ENCODE results near the gene IQCB1. TPM values are rescaled to one million over a fixed set of nuclear protein-coding genes. Genes with fewer than 3 reads are reported as not detected.

Gene IQCB1
- total RNA-seq, 2 experiments from 2014 or later, result 28.4 to 34.0 TPM

DNA sequence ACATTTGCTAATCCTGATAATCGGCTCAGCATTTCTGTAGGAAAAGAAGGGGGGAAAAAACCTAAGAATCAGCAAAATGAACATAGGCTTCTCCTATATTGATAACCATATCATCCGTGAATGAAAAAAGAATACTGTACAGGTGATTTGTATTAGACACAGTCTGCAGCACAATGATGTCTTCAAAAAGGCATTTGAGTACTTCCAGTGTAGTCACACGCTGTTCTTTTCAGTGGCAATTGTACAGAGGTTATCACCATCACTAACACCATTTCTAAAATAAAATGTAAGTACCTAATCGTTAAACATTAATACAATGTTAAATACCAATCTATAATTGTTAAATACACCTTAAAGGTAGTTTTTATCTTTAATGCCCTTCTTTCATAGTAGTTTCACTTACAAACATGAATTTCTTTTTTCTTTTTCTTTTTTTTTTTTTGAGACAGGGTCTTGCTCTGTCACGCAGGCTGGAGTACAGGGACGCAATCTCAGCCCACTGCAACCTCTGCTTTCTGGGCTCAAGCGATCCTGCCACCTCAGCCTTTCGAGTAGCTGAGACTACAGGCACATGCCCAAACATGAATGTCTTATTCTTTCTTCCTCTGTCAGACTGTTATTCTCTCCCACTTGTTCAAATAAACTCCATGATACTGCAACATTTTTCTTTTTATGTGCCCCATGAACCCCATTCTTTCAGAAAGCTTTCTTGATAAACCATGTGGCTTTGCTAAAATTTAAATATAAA, 103.7 kb downstream of the IQCB1 start:
- H3K9me3 Mint-ChIP-seq, result no peaks in the 10 kb centered on the region
- CTCF ChIA-PET, result no interaction called here
- peaks cover 16% of the 10 kb centered on the region for H3K4me1 Mint-ChIP-seq

DNA sequence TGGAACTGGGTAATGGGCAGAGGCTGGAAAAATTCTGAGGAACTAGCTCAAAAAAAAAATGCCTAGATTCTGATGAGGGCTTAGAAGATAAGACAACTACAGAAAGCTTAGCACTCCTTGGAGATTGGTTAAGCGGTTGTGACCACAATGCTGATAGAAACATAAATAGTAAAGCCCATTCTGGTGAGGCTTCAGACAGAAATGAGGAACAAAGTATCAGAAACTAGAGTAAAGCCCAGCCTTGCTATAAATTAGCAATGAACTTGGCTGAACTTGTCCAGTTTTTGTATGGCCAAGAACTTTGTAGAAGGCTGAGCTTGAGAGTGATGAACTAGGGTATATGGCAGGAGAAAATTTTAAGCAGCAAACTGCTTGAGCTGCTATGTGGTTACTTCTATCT, 110.7 kb downstream of the IQCB1 start:
- peak overlapping the region; percentile 58 for H3K27ac Mint-ChIP-seq
- H3K27me3 Mint-ChIP-seq, result no peaks in the 10 kb centered on the region
- peaks cover 3% of the 10 kb centered on the region for H3K9me3 Mint-ChIP-seq
- no peak overlapping the region for H3K4me3 Mint-ChIP-seq
- ChIA-PET POLR2A (interaction anchor here (0.6 kb wide), 1 partner anchor 40 kb away, joined by 4 read pairs; no protein-coding TSS in a partner anchor), CTCF (interaction anchor here (0.6 to 1.4 kb wide), 3 partner anchors 28 to 714 kb away, joined by 3 read pairs; partner anchors contain the start of gene HCLS1)
- no peak for DNase-seq
- peaks cover 11% of the 10 kb centered on the region for H3K4me1 Mint-ChIP-seq
- peaks cover 74% of the 10 kb centered on the region for H3K36me3 Mint-ChIP-seq (ENCODE audit: low read depth)

More for the DNA sequence above, 103.7 kb downstream of the IQCB1 start:
- Mint-ChIP-seq H3K27me3 (no peaks in the 10 kb centered on the region), H3K27ac (no peak overlapping the region), H3K4me3 (no peak overlapping the region), H3K36me3 (ENCODE audit: low read depth) (peaks cover 27% of the 10 kb centered on the region)
- POLR2A ChIA-PET, result no interaction called here
- DNase-seq, result no peak

DNA sequence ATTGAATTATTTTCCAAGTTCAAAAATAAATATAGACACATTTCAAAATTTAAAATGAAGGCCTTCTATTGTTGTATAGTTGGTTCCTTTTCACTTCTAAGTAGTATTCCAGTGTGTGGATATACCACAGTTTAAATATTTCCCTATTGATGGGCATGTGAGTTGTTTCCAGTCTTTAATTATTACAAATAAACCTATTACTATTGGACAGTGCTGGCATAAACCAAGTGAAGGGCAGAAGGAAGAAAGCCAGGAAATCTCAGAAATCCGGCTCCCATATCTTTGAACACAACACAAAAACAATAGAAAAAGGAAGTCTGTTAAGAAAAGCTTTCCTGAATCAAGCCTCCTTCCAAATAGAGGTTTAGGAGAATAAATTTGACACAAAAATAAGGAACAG, 111.4 kb downstream of the IQCB1 start:
- Mint-ChIP-seq H3K36me3 (ENCODE audit: low read depth) (peaks cover 72% of the 10 kb centered on the region), H3K27ac (no peak overlapping the region), H3K4me1 (peaks cover 13% of the 10 kb centered on the region), H3K4me3 (no peak overlapping the region), H3K9me3 (peaks cover 3% of the 10 kb centered on the region), H3K27me3 (no peaks in the 10 kb centered on the region)
- ChIA-PET CTCF (interaction anchor here (1.3 kb wide), 1 partner anchor 63 kb away, joined by 3 read pairs; the partner anchor contains the start of gene HCLS1), POLR2A (interaction anchor here (0.6 kb wide), 1 partner anchor 40 kb away, joined by 4 read pairs; no protein-coding TSS in a partner anchor)
- DNase-seq, result no peak

DNA sequence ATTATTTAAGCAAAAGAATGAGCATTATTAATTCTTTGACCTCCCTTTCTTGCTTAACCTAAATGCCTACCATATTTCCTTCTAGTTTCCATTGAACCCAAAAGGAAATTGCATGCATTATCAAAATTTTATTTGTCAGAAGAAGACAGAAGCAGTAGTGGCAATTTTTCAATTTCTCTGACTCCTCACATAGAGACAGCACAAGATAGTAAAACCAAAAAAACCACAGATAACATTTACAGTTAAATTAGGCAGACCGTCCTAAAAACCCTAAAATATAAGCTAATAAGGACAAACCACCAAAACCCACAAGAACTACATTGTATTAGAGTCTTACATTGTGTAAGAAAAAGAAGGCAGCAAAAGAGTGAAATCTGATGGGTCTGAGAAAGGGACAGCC, 112.4 kb downstream of the IQCB1 start:
- H3K9me3 Mint-ChIP-seq, result peaks cover 3% of the 10 kb centered on the region

DNA sequence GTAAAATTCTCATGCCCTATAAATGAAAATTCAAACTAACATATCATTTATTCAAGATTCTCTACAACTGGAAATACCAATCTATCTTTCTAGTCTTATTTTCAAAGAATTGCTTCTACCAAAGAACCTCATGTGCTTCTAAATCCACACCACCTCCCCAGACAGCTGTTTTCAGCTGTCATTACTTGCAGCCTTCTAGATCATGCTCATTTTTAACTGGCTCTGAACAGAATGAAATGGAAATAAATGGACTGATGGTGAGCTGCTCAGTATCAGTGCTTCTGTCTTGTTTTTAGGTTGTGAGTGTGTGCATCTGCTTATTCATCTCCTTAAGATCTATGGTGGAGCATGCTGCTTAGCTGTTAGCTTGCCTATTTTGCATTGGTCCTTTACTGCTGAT, 114.7 kb downstream of the IQCB1 start:
- Mint-ChIP-seq H3K4me1 (peaks cover 24% of the 10 kb centered on the region), H3K27ac (no peak overlapping the region), H3K4me3 (no peak overlapping the region), H3K36me3 (ENCODE audit: low read depth) (peaks cover 79% of the 10 kb centered on the region), H3K27me3 (no peaks in the 10 kb centered on the region), H3K9me3 (peaks cover 3% of the 10 kb centered on the region)
- DNase-seq, result no peak
- ChIA-PET POLR2A (no interaction called here), CTCF (interaction anchor here (2.2 kb wide), 1 partner anchor 29 kb away, joined by 8 read pairs; no protein-coding TSS in a partner anchor)

More for the DNA sequence above, 112.4 kb downstream of the IQCB1 start:
- POLR2A ChIA-PET, result no interaction called here
- DNase-seq, result no peak
- CTCF ChIA-PET, result no interaction called here
- Mint-ChIP-seq H3K4me1 (peaks cover 20% of the 10 kb centered on the region), H3K36me3 (ENCODE audit: low read depth) (peaks cover 73% of the 10 kb centered on the region), H3K27ac (no peak overlapping the region), H3K27me3 (no peaks in the 10 kb centered on the region), H3K4me3 (no peak overlapping the region)

Other genes with a start within 250 kb of the IQCB1 start
- gene FBXO40, start 241.7 kb downstream of the IQCB1 start, total RNA-seq, result not detected
- 100 to 1,000 TPM; 339 to 350 TPM for gene HCLS1, start 174.2 kb downstream of the IQCB1 start, total RNA-seq
- gene GOLGB1, start 85.3 kb downstream of the IQCB1 start, total RNA-seq, result 10 to 100 TPM; 27.4 to 31.7 TPM
- 10 to 100 TPM in 1 of 2 experiments, 1 to 10 TPM in 1; 9.4 to 11.7 TPM for gene EAF2, start 149 bp upstream of the IQCB1 start, total RNA-seq
- gene SLC15A2, start 59.3 kb upstream of the IQCB1 start, total RNA-seq, result 1 to 10 TPM; 2.2 TPM
- gene ILDR1, start 187.2 kb upstream of the IQCB1 start, total RNA-seq, result under 1 TPM in 1 of 2 experiments, not detected in 1; 0.17 TPM
- 1 to 10 TPM; 1.9 to 2.5 TPM for gene CD86, start 220.3 kb upstream of the IQCB1 start, total RNA-seq

All from activated CD4-positive, alpha-beta T cell treated with anti-CD3 and anti-CD28 coated beads, Interleukin-2, amount 10 ng/mL, durations not matched to agents 7 days and 5 days (primary cell).